ENCODE measurements around the gene CFAP119. TPM values are rescaled to one million over a fixed set of nuclear protein-coding genes. Genes with fewer than 3 reads are reported as not detected.

CFAP119 gene
- total RNA-seq, 1 experiment from 2014 or later: 4.2 TPM

GRCh38 chr16:30724641-30725417 is 37.0 kb downstream of the CFAP119 start:
- Histone ChIP-seq H3K36me3 (peaks cover 97% of the 10 kb centered on the region), H3K4me1 (no peaks in the 10 kb centered on the region), H3K27ac (no peak overlapping the region), H3K27me3 (no peaks in the 10 kb centered on the region), H3K9me3 (replicated peaks) (no peaks in the 10 kb centered on the region), H3K4me3 (no peak overlapping the region)
- DNase-seq: no peak

GRCh38 chr16:30723725-30724355 is 38.0 kb downstream of the CFAP119 start:
- H3K27ac ChIP-seq: no peak overlapping the region
- no peaks in the 10 kb centered on the region for H3K9me3 ChIP-seq (replicated peaks)
- no peaks in the 10 kb centered on the region for H3K27me3 ChIP-seq
- peaks cover 95% of the 10 kb centered on the region for H3K36me3 ChIP-seq
- H3K4me1 ChIP-seq: no peaks in the 10 kb centered on the region
- no peak overlapping the region for H3K4me3 ChIP-seq
- DNase-seq: no peak

DNA sequence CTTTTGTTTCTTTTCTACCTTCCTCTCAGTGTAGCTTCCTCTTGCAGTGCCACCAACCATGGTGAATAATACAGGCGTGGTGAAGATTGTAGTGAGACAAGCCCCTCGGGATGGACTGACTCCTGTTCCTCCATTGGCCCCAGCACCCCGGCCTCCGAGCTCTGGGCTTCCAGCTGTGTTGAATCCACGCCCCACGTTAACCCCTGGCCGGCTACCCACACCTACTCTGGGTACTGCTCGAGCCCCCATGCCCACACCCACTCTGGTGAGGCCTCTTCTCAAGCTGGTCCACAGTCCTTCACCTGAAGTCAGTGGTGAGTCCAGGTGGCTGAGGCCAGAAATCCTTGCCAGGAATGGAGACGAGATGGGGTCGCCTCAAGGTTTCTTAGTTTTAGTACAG is 38.9 kb downstream of the CFAP119 start:
- H3K4me1 ChIP-seq: no peaks in the 10 kb centered on the region
- H3K4me3 ChIP-seq: no peak overlapping the region
- no peaks in the 10 kb centered on the region for H3K27me3 ChIP-seq
- H3K27ac ChIP-seq: no peak overlapping the region
- no peak for DNase-seq
- peaks cover 97% of the 10 kb centered on the region for H3K36me3 ChIP-seq
- no peaks in the 10 kb centered on the region for H3K9me3 ChIP-seq (replicated peaks)

DNA sequence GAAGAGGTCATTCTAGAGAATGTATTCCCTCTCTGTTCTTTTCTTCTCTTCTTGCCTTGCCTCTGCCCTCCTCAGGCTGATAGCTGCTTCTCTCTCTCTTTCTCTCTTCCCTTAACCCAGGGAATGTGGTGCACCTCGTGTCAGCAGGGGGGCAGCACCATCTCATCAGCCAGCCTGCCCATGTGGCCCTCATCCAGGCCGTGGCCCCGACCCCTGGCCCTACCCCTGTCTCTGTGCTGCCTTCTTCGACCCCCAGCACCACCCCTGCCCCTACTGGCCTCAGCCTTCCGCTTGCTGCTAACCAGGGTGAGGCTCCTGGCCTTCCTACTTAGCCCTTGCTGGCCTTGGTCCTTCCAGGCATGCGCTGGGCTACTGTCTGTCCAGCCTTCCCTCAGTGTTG is 39.4 kb downstream of the CFAP119 start:
- peaks cover 96% of the 10 kb centered on the region for H3K36me3 ChIP-seq
- no peak for DNase-seq

DNA sequence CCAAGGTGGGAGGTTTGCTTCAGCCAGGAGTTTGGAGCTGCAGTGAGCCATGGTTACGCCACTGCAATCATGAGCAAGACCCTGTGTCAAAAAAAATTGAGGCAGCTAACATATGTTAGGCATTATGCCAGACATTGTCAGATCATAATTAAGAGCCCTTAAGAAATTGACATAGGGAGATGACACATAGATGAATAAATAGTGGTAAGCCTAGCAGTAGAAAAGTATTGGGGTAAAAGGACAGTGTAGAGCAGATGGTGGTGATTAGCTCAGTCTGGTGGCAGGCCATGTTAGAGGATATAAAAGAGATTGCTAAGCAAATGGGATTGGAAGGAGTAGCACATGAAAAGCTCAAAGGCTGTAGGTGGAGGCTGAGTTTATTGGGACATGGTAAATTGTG is 40.3 kb downstream of the CFAP119 start:
- Histone ChIP-seq H3K36me3 (peaks cover 95% of the 10 kb centered on the region), H3K27me3 (no peaks in the 10 kb centered on the region), H3K9me3 (replicated peaks) (no peaks in the 10 kb centered on the region), H3K4me3 (no peak overlapping the region), H3K4me1 (no peaks in the 10 kb centered on the region), H3K27ac (no peak overlapping the region)
- no peak for DNase-seq

More for the DNA sequence above, 39.4 kb downstream of the CFAP119 start:
- Histone ChIP-seq H3K4me3 (no peak overlapping the region), H3K9me3 (replicated peaks) (no peaks in the 10 kb centered on the region), H3K4me1 (no peaks in the 10 kb centered on the region), H3K27me3 (no peaks in the 10 kb centered on the region), H3K27ac (no peak overlapping the region)

GRCh38 chr16:30721167-30721566 is 40.7 kb downstream of the CFAP119 start:
- Histone ChIP-seq H3K36me3 (peaks cover 95% of the 10 kb centered on the region), H3K27me3 (no peaks in the 10 kb centered on the region), H3K4me1 (no peaks in the 10 kb centered on the region), H3K4me3 (no peak overlapping the region), H3K9me3 (replicated peaks) (no peaks in the 10 kb centered on the region), H3K27ac (no peak overlapping the region)
- no peak for DNase-seq

- no peaks in the 10 kb centered on the region for H3K27me3 ChIP-seq
- DNase-seq: no peak
- no peak overlapping the region for H3K27ac ChIP-seq
- H3K36me3 ChIP-seq: peaks cover 95% of the 10 kb centered on the region
- H3K9me3 ChIP-seq (replicated peaks): no peaks in the 10 kb centered on the region
- H3K4me1 ChIP-seq: no peaks in the 10 kb centered on the region
- H3K4me3 ChIP-seq: no peak overlapping the region
Observed at GRCh38 chr16:30720694-30721093, 41.2 kb downstream of the CFAP119 start.

DNA sequence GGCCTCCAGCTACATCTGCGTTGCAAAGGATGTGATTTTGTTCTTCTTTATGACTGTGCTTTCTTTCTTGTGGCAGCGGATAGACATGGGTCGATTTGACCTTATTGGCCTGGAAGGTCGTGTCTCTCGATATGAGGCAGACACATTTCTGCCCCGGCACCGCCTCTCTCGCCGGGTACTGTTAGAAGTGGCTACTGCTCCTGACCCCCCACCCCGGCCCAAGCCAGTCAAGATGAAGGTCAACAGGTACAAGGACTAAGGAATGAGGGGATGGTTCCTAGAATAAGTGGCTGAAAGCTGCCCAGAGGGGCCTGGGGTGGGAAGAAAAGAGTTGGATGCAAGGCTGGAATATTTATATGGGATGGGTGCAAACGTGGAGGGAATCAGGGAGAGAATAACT is 41.8 kb downstream of the CFAP119 start:
- no peaks in the 10 kb centered on the region for H3K27me3 ChIP-seq
- H3K36me3 ChIP-seq: peaks cover 96% of the 10 kb centered on the region
- no peak overlapping the region for H3K27ac ChIP-seq
- no peaks in the 10 kb centered on the region for H3K9me3 ChIP-seq (replicated peaks)
- DNase-seq: no peak
- no peak overlapping the region for H3K4me3 ChIP-seq
- H3K4me1 ChIP-seq: no peaks in the 10 kb centered on the region

DNA sequence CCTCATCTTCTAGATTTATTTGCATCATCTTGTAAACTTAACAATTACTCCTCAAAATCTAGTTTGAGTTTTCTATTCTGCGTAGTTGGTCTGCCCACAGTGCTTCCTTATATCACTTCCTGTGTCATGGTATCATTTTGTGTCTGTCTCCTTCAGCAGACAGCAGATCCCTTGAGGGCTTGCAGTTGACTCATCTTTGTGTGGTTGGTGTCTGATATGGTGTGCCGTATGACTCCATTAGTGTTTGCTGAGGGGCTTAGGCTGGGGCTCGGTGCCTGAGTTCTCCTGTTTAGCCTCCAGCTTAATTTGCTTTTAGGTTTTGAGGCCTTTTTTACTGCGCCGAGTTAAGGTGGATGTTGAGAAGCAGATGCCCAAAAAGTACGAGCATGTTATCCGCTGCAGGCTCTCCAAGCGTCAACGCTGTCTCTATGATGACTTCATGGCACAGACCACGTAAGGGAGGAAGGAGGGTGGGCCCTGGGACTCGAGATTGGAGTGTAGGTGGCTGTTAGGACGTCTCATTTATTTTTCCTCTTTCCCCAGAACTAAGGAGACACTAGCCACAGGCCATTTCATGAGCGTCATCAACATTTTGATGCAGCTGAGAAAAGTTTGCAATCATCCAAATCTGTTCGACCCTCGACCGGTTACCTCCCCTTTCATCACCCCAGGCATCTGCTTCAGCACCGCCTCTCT is 46.0 kb downstream of the CFAP119 start:
- H3K4me3 ChIP-seq: no peak overlapping the region
- H3K9me3 ChIP-seq (replicated peaks): no peaks in the 10 kb centered on the region
- no peaks in the 10 kb centered on the region for H3K4me1 ChIP-seq
- H3K27me3 ChIP-seq: no peaks in the 10 kb centered on the region
- no peak overlapping the region for H3K27ac ChIP-seq
- no peak for DNase-seq
- peaks cover 89% of the 10 kb centered on the region for H3K36me3 ChIP-seq

DNA sequence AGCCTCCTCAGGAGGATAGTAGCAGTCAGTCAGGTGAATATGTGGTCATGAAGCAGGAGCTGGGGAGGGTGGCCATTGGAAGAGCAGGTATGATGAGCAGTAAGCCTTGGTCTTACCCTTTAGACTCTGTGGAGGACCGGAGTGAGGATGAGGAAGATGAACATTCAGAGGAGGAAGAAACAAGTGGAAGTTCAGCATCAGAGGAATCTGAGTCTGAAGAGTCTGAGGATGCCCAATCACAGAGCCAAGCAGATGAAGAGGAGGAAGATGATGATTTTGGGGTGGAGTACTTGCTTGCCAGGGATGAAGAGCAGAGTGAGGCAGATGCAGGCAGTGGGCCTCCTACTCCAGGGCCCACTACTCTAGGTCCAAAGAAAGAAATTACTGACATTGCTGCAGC is 50.1 kb downstream of the CFAP119 start:
- H3K4me1 ChIP-seq: no peaks in the 10 kb centered on the region
- H3K27me3 ChIP-seq: no peaks in the 10 kb centered on the region
- DNase-seq: no peak
- peaks cover 93% of the 10 kb centered on the region for H3K36me3 ChIP-seq
- H3K4me3 ChIP-seq: no peak overlapping the region
- H3K27ac ChIP-seq: no peak overlapping the region
- H3K9me3 ChIP-seq (replicated peaks): no peaks in the 10 kb centered on the region

DNA sequence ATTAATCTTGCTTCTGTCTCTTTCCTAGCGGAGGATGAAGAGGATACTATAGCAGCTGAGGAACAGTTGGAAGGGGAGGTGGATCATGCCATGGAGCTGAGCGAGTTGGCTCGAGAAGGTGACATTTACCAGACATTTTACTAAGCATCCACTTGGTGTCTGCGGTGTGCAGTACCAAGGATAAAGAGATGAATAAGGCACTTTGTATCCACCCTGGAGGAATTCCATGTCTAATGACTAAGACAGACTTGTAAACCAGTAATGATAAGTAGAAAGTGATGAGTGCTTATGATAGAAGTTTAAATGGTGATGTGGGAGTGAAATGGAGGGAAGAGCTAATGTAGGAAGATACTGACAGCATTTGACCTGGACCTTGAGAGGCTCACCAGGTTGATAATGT is 50.9 kb downstream of the CFAP119 start:
- Histone ChIP-seq H3K36me3 (peaks cover 93% of the 10 kb centered on the region), H3K27me3 (no peaks in the 10 kb centered on the region), H3K4me1 (no peaks in the 10 kb centered on the region), H3K9me3 (replicated peaks) (no peaks in the 10 kb centered on the region), H3K27ac (no peak overlapping the region), H3K4me3 (no peak overlapping the region)
- DNase-seq: no peak

Other genes starting within 250 kb of the CFAP119 start
- gene ZNF768, start 235.5 kb downstream of the CFAP119 start, total RNA-seq (2014; rRNA removed; shearing (Covaris generic)): 59.7 and 62.5 TPM in 2 replicates
- gene ZNF747, start 227.2 kb downstream of the CFAP119 start, total RNA-seq (2014; rRNA removed; shearing (Covaris generic)): 11.2 and 12.0 TPM in 2 replicates
- 10.7 and 11.3 TPM in 2 replicates for gene ZNF764, start 203.7 kb downstream of the CFAP119 start, total RNA-seq (2014; rRNA removed; shearing (Covaris generic))
- gene ZNF688, start 190.3 kb downstream of the CFAP119 start, total RNA-seq (2014; rRNA removed; shearing (Covaris generic)): 4.2 and 4.3 TPM in 2 replicates
- 13.1 and 18.2 TPM in 2 replicates for gene ZNF785, start 176.4 kb downstream of the CFAP119 start, total RNA-seq (2014; rRNA removed; shearing (Covaris generic))
- 15.6 and 16.4 TPM in 2 replicates for gene ZNF689, start 151.7 kb downstream of the CFAP119 start, total RNA-seq (2014; rRNA removed; shearing (Covaris generic))
- 10.5 and 12.7 TPM in 2 replicates for gene PRR14, start 111.1 kb downstream of the CFAP119 start, total RNA-seq (2014; rRNA removed; shearing (Covaris generic))
- 17.6 and 21.1 TPM in 2 replicates for gene FBRS, start 103.6 kb downstream of the CFAP119 start, total RNA-seq (2014; rRNA removed; shearing (Covaris generic))
- 19.3 and 22.0 TPM in 2 replicates for gene SRCAP, start 62.9 kb downstream of the CFAP119 start, total RNA-seq (2014; rRNA removed; shearing (Covaris generic))
- gene PHKG2, start 13.6 kb downstream of the CFAP119 start, total RNA-seq (2014; rRNA removed; shearing (Covaris generic)): 26.3 and 26.4 TPM in 2 replicates
- gene RNF40, start 260 bp upstream of the CFAP119 start, total RNA-seq (2014; rRNA removed; shearing (Covaris generic)): 120 and 124 TPM in 2 replicates
- gene ZNF629, start 25.1 kb upstream of the CFAP119 start, total RNA-seq (2014; rRNA removed; shearing (Covaris generic)): 28.6 and 29.8 TPM in 2 replicates
- gene BCL7C, start 132.0 kb upstream of the CFAP119 start, total RNA-seq (2014; rRNA removed; shearing (Covaris generic)): 28.1 and 30.3 TPM in 2 replicates
- gene CTF1, start 134.6 kb upstream of the CFAP119 start, total RNA-seq (2014; rRNA removed; shearing (Covaris generic)): 1.3 and 1.4 TPM in 2 replicates
- 14.2 and 14.4 TPM in 2 replicates for gene FBXL19, start 161.5 kb upstream of the CFAP119 start, total RNA-seq (2014; rRNA removed; shearing (Covaris generic))
- gene ORAI3, start 187.0 kb upstream of the CFAP119 start, total RNA-seq (2014; rRNA removed; shearing (Covaris generic)): 4.0 and 7.0 TPM in 2 replicates
- 8.9 TPM in 2 replicates for gene SETD1A, start 195.7 kb upstream of the CFAP119 start, total RNA-seq (2014; rRNA removed; shearing (Covaris generic))
- gene HSD3B7, start 223.1 kb upstream of the CFAP119 start, total RNA-seq (2014; rRNA removed; shearing (Covaris generic)): 2.6 and 3.4 TPM in 2 replicates
- 0.94 and 1.4 TPM in 2 replicates for gene STX1B, start 248.6 kb upstream of the CFAP119 start, total RNA-seq (2014; rRNA removed; shearing (Covaris generic))